Stimulated activated CD4-positive, alpha-beta T cell treated with anti-CD3 and anti-CD28 coated beads, Interleukin-1b, Interleukin-23, amount 100 ng/mL, for 1 hour (primary cell): ENCODE data around the gene WWC2.
"Not testable (repeated sequence)": the region's sequence is repeated elsewhere in the genome, so short reads cannot be mapped to it uniquely, and the experiment has no call there.

Experiments
- DNase-seq, 2 donors: peaks; one replicate each; pipeline ENCODE4 v3.0.0-alpha.2; 2020; ENCODE audit warnings: low read depth in 2 of 2

WWC2 gene

DNA sequence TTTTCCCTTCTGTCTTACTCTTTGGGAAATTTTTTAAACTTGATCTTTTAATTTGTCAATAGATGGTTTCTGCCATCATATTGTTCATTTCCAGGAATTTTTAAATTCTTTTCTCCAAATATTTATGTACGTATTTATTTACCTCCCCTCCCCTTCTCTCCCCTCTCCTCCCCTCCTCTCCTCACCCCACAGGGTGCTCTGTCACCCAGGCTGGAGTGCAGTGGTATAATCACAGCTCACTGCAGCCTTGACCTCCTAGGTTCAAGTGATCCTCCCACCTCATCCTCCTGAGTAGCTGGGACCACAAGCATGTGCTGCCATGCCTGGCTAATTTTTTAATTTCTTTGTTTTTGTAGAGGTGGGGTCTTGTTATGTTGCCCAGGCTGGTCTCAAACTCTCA, 73.8 kb downstream of the WWC2 start:
- no peak for DNase-seq

DNA sequence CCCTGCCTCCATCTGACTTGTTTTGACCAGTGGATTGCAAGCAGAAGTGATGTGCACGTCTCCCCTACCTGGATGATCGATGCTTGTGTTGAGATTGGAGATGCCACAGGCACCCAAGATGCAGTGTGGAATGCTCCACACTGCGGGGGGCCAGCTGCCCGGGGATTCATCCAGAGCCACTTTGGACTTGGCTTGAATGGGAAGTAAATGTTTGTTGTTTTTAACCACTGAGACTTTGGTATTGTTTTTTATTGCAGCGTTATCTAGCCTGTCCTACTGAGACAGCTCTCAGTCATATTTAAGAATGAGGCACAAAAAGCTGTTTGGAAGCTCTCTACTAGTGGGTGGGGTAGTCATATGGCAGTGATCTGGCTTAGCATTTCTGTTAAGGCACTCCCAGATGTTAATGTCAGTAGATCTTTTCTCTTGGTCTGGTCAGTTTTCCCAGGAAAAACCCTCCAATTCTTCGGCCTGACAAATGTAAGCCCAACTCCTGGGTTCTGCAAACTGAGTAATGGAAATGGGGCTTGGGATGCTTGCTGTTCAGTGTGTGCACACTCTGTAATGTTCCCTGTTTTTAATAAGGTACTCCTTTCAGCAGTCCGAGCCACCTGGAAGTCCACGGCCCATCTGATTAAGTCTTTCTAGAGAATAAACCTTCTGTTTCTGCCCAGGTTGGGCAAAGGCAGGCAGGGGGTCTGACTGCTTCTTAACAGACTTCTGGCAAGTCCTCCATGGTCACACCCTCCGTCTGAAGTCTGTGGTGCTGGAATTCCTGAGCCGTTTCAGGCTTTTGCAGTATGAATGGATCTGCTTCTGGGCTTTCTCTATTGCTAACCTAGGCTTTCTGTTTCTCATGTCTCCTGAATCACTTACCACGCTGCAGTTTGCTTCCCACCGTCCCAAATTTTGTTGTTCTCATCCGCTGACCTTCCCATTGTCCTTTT, 74.8 kb downstream of the WWC2 start:
- no peak for DNase-seq

DNA sequence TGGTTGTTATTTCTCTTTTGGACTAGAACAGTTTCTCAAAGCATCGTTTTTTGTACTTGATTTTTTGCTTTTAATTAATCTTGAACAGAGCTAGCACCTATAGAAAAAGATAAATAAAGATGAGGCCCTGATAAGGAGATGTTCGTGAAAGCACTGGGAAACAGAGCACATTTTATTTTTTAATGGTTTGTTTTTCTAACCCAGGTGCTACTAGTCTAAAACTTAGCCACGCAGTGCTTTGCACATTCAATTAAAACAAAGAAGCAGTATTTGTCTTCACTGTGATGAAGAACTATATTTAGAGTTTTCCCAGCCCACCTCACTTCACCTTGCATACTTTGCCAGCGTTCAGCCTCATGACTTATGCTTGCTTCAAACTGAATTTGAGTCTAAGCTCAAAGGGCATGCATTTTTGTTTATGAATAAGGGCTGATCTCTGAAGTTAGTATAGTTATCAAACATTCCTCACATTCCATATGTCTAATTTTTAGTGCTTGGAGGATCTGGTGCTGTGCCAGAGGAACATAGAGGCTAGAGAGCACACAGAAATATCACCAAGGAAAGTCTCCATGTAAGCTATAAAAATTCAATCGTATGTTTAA, 76.7 kb downstream of the WWC2 start:
- no peak for DNase-seq

DNA sequence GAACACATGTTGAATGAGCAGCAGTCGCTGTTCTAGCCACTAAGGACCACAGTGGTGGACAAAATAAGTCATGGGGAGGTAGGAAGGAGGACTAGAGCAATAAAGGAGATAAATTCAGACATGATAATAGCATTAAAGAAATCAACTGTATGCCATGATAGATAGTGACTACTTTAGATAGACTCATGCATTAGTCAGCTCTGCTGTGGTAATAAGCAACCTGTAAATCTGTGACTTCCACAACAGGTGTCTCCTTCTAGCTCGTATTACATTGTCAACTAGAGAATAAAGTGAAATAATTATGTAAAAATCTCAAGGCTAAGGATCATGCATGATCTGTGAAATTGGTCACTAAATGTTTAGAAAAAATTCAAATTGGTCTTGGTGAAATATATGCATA, 77.9 kb downstream of the WWC2 start:
- no peak for DNase-seq

DNA sequence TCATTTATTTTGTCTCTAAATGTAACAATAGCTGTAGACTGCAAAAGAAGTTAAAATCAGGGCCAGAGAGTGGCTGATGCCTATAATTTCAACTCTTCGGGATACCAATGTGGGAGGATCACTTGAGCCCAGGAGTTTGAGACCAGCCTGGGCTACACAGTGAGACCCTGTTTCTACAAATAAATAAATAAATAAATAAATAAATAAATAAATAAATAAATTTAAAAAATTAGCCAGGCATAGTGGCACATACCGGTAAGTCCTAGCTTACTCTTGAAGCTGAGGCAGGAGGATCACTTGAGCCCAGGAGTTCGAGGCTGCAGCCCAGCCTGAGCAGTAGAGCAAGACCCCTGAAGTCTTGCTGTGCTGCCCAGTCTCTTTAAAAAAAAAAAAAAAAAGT, 79.1 kb downstream of the WWC2 start:
- DNase-seq, result no peak

DNA sequence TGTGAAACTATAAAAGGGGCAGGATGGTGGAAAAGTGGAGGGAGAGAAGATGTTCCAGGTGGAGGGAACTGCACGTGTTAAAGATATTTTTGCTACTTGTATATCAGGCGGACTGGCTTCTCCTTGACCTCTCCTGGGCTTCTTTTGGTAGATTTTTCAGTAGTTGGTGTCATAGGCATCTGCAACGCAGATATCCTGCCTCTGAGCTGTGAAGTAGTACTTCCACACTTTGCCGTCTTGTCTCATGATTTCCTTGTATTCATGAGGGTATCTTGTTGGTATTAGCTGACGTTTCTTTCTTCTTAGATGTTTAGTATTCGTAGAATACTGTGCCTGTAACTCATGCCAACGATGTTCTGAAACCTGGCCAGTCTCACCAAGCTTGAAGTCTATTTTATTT, 81.0 kb downstream of the WWC2 start:
- DNase-seq, result no peak

DNA sequence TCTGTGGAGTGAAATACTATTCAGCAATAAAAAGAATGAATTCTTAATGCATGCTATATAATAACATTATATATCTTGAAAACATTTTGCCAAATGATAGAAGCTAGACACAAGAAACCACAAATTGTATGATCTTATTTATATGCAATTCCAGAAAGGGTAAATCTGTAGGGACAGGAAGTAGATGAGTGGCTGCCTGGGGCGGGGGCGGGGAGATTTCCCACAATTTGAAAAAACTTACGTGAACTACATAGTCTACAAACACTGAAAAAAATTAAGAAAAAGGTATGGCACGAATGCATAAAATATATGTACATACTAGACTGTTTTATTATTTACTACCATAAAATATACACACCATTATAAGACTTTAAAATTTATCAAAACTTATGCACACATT, 81.6 kb downstream of the WWC2 start:
- DNase-seq, result no peak

DNA sequence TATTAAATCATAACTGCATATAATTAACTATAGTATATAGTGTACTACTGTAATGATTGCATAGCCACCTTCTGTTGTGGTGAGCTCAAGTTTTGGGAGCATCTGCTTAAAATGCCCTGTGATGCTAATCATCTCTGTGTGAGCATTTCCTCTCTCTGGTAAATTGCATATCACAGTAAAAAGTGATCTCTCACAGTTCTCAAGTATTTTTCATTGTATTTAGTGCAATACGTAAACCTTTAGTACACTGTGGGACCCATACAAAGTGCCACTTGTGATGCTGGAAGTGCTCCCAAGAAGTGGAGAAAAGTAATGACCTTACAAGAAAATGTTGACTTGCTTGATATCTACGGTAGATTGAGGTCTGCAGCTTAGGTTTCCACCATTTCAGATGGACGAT, 82.0 kb downstream of the WWC2 start:
- DNase-seq, result no peak

DNA sequence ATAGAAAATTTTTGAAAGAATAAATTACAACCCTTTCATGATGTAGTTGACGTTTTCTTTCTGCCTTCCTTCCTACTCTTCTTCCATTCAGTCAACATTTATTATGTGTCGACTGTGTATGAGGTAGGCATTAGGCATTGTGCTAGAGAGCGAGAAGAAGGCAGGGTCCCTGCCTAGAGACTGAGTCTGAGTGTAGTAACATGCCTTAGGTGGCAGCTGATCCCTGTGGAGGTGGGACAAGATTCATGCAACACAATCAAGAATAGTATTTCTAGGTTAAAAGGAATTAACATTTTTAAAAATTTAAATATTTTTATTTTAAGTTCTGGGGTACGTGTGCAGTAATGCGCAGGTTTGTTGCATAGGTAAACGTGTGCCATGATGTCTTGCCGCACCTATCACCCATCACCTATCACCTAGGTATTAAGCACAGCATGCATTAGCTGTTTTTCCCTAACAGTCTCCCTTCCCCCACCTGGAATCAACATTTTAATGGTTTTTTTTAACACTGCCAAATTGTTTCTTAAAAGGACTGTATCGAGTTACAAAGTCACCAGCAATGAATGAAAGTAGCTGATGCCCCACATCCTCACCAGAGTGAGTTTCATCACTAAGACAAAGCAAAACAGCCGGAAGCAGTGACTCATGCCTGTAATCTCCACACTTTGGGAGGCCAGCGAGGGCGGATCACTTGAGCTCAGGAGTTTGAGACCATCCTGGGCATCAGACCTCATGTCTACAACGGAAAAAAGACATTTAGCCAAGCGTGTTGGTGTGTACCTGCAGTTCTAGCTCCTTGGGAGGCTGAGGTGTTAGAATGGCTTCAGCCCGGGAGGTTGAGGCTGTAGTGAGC, 84.0 kb downstream of the WWC2 start:
- no peak for DNase-seq

DNA sequence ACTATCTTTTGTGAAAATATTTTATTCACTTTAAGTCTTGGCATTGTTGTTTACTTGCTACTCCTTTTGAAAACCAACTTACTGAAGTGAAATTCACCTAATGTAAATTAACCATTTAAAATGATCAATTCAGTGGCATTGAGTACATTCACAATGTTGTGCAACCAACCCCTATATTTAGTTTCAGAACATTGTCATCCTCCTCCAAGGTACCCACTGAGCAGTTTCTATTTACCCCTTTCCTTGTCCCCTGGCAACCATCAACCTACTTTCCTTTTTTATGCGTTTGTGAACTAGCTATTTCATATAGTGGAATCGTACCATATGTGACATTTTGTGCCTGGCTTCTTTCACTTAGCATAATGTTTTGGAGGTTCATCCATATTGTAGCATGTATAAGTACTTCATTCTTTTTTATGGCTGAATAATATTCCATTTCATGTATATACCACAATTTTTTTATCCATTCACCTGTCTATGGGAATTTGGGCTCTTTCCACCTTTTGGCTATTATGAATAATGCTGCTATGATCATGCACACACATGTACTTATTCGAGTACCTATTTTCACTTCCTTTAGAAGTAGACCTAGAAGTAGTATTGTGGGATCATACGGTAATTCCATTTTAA, 85.0 kb downstream of the WWC2 start:
- no peak for DNase-seq

DNA sequence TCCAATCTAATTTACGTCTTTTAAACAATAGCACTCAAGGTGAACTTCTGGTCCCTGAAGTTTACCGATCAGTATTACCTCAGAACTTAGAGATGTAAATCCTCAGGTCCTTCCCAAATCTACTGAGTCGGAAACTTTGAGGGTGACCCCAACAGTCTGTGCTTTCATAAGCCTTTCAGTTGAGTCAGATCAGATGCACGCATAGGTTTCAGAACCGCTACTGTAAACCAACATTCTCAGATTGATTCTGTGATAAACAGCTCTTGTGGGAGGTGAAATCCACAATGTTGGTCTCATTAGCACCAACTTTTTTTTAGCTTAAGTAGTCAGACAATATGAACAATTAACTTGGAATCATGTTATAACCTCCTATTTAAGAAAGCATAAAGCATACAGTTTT, 86.0 kb downstream of the WWC2 start:
- DNase-seq, result no peak

DNA sequence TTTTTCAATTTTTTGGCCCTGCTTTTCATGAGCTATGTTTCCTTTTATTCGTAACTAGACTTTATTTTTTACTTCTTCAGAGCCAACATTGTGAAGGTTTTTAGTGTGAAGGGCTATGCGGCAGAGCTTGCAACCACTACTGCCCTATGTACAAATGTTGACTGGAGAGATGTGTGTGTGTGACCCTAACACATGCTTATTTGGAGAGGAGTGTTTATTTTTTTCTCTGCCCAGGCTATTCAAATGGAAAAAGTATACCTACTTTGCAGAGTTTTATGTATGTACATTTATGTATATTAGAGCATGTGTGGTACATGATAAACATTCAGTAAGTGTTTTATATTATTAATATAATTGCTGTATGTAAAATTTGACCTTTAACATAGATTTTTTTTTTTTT, 86.5 kb downstream of the WWC2 start:
- DNase-seq, result no peak

DNA sequence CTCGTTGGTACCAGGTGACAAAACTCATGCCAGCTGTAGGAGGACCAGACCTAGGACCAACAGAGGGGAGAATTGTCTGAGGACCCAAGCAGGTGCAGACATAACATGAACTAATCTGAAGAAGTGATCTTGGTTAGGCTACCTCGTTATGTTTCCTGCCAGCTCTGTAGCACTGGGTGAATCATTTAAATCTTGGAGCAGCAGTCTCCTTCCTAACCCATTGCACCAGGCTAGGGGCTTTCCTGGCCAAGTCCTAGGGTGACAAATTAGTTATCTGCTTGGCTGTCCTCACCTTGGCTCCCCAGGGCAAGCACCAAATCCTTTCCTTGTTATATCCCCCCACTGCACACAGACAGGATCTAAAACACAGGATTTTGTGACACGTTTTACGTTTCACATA, 87.8 kb downstream of the WWC2 start:
- DNase-seq, result no peak

DNA sequence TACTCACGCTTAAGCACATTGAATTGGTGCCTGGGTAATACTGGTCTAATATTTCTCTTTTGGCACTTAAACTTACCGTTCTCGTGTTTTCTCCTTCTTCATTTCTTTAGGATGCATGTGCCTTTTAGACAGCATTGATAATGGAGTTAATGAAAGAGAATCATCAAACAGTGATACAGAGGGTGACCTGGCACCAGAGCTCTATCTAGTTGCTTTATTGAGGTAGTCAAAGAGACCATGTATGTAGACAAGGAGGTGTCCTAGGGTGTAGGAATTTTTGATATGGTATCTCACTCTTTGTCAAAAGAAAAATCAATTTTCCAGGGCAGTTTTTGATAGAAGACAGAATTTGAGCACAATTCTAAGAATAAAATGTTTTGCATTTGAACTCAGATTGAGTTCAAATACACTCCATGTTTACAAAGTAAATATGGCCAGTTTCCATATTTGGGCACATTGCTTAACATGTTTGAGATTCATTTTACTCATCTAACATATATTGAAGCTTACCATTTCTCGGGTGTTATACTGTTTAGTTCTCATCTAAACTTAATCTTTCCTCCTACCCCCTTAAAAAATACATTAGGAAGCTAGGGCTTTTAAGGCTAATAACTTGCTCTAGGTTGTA, 92.0 kb downstream of the WWC2 start:
- no peak for DNase-seq

DNA sequence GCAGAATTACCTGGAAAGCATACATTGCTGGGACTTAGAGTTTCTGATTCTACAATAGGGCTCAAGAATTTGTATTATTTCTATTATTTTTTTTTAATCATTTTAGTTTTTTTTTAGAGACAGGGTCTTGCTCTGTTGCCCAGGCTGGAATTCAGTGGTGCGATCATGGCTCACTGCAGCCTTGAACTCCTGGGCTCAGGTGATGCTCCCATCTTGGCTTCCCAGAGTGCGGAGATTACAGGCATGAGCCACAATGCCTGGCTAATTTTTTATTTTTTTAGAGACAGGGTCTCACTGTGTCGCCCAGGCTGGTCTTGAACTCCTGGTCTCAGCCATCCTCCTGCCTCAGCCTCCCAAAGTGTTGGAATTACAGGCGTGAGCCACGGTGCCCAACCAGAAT, 92.6 kb downstream of the WWC2 start:
- DNase-seq, result no peak

DNA sequence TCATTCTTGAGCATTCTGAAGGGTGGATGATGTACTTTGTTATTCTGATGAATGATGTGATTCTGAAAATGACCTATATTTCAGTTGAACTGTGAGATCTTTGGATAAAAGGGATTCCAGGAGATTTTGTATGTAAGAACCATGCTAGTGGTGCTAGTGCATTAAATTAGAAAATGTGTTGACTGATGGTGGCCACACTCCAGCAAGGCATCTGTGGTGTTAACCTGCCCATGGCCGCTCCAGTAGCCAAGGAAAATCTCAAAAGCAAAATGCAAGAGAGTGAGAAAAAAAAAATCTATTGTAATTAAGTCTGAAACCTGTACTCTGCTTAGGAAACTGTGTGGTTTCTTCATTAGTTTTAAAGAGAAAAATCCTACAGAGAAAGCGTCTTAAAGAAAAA, 93.5 kb downstream of the WWC2 start:
- no peak for DNase-seq

DNA sequence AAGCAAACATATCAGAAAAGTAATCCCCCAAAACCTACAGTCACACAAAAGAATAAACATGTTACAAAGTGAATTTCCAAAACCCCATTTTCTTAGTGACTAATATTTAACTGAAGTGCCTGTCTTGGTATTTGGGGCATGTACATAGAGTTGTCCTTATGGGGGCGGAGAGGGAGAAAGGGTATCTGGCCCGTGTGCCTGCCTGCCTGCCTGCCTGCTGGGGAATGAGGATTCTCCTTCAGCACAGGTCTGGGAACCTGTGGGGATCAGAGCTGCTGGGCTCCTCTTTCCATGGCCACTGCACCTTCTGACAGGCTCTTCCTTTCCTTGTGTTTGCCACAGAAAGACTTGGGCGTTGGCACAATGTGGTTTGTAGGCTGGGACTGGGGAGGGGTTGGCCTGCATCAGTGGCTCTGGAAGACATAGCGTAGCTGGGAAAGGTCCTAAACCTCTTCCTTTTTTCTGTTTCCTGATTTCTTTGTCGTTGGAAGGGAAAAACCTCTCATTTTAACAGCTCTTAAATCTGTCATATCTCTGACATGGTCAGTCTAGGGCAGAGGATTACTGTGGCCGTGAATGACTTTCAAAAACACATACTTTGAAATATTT, 94.8 kb downstream of the WWC2 start:
- not testable (repeated sequence) for DNase-seq

DNA sequence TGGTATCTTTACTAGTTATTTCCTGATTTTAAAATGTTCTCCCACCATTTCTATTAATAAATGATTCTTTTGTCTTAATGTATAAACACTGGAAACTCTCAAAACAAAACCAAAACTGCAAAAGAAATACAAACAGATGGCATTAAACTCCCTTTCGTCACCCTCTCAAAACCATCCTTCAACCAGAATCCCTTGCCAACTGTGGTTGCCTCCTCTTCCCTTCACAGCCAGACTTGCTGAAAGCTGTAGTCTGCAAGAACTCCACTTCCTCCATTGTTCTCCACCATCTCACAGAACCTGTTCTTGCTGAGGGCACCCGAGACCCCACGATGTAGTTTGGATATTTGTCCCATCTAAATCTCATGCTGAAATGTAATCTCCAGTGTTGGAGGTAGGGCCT, 96.5 kb downstream of the WWC2 start:
- DNase-seq, result no peak

DNA sequence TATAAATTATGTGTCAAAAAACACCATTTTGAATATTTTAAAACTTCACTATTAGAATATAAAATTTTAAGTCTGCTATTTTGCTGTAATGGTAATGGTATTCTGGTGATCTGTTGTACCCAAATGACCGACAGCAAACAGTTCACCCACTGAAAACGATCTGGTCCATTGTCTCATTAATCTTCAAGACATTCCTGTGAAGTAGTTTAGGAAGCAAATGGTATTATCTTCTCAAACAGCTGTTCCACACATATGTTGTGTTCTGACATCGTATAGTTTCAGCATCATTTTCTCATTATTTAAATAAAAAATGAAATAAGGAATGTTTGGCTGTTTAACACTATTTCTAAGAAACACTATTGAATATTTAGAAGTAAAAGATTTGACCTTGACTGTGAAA, 98.1 kb downstream of the WWC2 start:
- DNase-seq, result no peak

DNA sequence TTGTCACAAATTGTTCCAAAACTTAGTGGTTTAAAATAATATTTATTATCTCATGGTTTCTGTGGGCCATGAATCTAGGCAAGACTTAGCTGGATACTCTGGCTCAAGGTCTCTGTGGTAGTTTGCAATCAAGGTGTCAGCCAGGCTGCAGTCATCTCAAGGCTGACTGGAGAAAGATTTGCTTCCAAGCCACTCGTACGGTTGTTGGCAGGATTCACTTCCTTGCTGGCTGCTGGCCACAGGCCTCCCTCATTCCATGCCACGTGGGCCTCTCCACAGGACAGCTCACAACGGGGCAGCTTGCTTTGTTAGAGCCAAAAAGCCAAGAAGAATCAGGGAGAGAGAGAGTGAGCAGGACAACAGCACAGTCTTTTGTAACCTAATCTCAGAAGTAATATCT, 101.4 kb downstream of the WWC2 start:
- no peak for DNase-seq

DNA sequence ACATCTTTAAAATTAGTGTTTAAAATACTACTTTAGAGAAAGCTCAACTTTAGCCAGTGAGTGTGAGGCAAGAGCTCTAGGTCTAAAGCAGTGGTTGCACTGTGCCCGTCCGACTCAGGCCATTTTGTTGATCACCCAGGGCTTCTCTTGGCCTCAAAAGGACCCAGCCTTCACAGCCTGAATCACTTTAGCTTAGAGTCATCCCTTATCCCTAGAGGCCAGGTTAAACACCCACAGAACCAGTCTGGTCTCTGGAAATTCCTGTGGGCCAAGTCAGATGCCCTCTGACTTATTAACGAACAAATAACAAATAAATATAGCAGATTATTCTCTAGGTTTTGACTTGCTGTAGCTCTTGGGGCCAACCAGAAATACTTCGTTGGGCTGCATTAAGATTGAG, 102.3 kb downstream of the WWC2 start:
- DNase-seq, result no peak
